CD1c-positive myeloid dendritic cell (primary cell): ENCODE measurements around the gene VAC14.
"Not testable (repeated sequence)": the region's sequence is repeated elsewhere in the genome, so short reads cannot be mapped to it uniquely, and the experiment has no call there.

Experiments used
- DNase-seq: peaks from one replicate; pipeline ENCODE4 v3.0.0-alpha.2; 2016; ENCODE audit errors: extremely low spot score

VAC14 gene

DNA sequence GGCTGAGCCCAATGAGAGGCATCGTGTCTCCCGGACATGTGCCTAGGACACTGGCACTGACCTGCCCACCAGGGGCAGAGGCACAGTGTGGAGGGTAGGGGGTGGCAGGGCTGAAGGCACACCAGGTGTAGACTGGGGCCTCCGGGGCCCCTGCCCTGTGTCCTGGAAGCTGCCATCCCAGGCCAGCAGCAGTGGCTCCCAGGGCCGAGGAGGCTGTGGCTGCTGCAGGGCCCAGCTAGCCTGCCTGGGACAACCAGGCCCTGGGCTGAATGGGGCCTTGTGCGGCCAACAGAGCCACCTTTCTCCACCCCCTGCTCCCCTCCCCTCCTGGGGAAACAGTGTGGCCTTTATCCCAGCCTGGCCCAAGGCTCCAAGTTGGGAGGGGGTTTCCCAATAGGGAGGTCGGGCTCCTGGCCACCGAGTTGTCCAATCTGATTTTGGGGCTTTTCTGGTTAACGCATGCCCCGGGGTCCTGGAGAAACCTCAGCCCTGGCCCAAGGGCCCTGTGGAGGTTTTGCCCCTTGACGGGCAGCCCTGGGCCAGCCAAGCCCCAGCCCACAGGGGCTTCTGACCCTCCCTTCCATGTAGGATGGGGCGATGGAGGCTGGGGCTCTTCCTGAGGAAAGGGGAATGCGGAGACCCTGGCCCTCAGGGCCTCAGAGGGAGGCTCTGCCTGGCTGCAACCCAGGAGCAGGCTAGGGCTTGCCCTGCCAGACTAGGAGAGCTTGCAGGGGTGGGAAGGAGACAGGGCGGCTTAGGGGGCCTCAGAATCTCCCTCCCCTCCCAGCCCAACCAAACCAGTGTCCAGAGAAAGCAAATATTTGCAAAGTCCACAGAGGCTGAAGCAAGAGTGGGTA is 119.3 kb downstream of the VAC14 start:
- DNase-seq = no peak

DNA sequence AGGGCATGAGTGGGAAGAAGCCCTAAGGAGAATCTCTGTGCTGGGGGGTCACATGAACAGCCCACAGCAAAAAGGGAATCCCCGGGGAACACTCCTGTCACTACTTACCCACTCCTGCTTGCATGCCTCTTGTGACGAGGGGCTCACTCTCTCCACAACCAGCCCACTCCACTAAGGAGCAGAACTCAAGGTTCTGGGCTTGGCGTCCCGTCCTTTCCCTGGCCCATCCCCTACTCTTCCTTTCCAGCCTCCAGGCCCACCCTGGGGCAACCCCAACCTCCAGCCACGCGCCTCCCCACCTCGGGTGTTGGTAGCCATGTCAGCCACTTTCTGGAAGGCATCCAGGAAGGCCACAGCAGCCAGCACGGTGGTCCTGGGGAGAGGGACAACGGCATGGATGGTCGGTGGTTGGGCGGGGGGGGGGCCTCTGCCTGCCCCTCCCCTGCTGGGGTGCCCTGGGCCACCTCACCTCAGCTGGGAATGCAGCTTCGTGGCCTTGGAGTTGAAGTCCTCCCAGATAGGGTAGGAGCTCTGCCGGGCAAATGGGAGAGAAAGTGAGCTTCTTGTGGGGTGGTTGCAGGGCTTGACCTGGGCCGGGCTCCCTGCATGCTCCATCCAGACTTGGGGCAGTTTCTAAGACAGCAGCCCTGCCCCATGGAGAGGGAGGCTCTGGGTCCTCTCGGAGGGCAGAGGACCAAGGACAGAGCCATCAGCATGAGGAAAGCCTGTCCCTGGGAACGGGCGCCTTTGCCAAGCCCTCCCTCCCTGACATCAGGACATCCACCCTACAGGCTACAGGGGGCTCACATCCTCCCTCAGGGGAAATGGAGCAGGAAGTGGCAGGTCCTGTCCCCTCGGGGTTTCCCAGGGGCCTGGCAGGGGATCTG is 120.2 kb downstream of the VAC14 start:
- no peak for DNase-seq

DNA sequence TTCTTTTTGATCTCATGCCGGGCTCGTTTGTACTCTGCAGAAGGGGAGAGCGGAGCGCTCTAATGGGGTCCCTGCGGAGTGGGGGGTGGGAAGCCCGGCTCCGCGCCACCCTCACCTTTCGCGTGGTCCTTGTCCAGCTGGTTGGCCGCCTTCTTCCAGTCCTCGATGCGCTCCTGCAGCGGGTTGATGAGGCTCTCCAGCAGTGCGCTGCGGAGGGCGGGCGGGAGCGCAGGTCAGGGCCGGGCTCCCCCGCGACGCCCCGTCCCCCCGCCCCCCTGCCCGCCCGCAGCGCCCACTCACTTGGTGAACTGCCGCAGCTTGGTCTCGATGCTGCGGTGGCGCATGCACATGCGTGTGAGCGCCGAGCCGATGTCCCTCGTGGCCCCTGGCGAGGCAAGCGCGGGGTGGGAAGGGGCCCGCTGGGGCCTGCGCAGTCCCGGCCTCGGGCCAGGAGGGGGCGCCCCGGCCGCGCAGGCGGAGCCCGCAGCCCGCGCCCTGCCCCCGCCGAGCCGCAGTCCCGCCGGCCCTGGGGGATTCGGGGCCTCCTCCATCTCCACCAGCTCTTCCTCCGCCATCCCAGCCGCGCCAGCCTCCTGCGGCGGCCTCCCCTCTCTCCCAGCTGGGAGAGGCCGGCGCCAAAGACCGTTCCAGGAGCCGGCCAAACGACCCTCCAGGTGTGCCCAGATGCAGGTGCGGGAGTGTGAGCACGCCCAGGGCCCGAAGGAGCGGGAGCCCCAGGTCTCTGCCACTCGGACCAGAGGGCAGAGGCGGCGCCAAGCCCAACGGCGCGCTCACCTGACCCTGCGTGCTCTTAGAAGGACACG is 121.1 kb downstream of the VAC14 start:
- no peak for DNase-seq

DNA sequence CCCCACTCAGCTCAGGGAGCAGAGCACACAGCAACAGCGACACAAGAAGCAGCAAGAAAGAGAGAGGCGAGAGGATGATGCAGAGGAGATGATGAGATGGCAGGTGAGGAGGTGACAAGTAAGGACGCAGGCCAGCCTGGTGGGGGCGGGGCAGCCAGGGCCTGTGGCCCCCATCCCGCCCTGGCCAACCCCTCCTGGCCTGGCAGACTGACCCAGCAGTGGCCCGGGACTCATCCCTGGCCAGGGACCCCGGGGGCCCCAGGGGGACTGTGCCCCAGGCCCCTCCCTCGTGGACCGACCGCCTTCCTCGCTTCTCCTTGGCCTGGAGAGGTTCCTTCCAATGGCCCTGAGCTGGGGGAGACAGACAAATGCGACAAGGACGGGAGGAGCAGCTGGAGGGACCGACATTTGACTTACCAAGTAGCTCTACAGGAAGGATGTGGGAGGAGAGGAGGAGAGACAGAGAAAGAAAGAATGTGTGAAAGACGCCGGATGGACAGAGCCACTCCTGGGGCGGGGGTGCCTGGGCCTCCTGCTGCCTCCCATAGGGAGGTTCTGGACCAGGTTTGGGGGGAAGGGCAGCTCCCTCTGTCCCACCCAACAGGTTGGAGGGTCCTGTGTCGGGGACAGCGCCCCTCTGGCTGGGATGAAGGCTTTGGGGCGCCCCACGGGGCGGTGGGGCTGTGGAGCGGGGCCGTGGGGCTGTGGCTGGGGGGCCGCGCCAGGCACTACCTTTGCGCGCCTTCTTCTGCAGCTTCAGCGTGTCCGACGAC is 121.9 kb downstream of the VAC14 start:
- no peak for DNase-seq

DNA sequence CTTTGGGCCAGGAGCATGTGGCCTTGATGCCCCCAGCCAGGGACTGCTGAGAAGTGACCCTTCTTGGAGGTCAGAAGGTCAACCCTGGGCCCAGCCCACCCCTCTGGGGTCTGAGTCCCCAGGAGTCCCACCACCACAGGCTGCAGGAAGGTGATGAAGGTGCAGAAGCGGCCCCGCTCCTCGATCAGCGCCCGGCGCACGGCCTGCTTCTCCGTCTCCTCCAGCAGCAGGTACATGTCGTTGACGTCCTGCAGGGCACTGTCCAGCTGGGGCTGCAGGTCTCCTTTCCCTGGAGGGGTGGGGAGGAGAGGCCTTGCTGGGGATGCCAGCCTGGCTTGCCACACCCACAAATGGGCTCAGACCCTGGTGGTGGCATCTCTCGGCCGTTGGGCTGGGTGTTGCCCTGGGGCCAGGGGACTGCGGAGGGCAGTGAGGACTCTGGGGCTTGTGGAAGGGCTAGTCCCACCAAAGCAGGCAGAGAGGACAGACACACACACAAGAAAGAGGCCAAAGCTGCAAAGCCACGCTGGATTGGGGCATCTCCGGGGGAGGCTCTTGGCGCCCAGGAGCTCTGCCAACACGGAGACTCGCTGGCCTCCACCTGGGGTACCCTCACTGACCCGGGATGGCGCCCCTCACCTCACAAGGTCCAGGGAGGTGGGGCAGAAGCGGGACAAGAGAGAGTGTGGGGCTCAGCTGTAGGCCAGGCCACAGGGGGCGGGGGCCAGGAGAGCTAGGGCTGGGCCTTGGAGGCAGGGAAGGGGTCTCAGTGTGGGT is 122.6 kb downstream of the VAC14 start:
- DNase-seq = no peak

DNA sequence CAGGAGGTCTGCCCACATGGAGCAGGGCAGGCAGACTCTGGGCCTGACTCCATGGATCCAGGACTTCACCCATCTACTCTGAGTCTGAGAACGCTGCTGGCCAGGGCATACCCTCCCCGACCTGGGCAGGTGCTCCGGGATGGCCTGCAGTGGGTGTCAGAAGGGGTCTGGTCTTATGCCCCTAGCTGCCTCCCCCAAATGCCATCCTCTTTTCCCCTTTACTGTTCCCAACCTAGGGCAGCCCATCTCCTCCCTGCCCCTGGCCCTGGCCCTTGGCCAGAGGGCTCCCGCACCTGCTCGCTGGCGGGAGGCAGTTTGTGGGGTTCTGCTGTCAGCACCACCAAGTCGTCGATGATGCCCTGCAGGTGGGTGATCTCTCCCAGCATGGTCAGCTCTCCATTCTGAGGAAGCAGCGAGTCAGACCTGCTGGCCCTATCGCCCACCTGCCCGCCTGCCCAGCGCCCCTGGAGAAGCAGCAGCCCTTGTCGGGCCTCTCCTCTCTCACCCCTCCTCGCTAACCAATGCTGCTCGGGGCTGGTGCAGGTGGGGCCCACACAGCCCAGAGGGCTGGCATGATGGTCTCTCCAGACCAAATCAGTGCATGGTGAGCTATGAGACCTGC is 123.3 kb downstream of the VAC14 start:
- no peak for DNase-seq

DNA sequence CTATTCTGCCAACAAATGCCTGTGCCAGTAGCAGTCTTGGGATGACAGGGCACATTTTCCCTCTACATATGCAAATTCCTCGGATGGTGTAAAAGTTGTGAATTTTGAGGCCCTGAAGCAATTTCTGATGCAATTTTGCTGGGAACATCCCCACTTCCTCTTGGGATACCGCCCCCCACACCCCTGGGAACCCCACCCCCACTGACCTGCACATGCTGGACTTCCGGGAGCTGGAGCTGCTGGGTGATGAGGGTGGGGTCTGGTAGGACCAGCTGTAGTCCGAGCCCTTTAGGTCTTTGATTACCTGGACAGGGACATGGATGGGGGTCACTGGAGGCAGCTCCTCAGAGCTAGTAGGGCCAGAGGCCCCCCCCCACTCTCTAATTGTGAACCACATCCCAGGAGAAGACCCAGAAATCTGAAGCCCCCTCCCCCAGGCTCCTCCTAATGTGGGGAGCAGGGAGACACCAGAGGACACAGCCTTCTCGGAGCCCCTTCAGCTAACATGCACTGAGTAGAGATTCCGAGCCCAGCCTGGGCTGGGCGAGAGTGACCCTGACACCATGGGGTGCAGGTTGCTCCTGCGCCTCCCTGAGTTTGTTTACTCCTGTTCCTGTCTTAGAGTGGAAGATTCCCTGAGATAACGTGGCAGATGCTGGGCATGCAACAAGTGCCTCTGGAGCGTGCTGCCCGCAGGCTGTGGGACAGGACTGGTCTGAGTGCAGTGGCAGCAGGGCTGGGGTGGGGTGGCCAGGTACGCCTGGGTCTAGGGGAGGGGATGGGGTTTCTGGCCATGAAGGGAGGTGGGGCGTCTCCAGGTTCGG is 124.1 kb downstream of the VAC14 start:
- no peak for DNase-seq

DNA sequence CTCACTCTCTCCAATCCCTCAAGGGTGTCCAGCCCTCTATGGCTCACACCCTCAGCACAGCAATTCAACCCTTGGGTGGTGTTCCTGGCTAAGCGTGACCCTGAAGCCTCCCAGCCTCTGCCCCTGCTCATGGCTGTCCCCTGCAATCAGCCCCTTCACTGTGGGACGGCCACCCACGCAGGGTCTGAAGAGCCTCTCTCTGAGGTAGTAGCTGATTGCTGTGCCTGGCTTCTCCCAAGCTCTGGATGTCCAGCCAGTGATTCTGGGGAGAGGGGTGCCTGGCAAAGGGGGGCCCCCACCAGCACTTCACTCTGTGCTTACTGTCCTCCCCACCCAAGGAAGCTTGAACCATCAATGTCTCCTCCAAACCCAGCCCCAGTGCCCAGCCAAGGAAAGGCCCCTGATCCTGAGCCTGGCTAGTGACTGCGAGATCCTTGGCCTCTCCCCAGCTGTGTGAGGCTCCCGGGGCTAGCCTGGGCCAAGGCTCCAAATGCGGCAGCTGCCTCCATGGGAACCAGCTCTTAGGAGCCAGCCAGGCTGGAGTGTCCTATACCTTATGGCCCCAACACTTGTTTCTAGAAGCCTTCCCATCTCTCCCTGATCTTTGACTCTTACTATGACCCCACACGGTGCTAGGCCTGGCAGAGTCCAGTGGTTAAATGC is 125.0 kb downstream of the VAC14 start:
- no peak for DNase-seq

DNA sequence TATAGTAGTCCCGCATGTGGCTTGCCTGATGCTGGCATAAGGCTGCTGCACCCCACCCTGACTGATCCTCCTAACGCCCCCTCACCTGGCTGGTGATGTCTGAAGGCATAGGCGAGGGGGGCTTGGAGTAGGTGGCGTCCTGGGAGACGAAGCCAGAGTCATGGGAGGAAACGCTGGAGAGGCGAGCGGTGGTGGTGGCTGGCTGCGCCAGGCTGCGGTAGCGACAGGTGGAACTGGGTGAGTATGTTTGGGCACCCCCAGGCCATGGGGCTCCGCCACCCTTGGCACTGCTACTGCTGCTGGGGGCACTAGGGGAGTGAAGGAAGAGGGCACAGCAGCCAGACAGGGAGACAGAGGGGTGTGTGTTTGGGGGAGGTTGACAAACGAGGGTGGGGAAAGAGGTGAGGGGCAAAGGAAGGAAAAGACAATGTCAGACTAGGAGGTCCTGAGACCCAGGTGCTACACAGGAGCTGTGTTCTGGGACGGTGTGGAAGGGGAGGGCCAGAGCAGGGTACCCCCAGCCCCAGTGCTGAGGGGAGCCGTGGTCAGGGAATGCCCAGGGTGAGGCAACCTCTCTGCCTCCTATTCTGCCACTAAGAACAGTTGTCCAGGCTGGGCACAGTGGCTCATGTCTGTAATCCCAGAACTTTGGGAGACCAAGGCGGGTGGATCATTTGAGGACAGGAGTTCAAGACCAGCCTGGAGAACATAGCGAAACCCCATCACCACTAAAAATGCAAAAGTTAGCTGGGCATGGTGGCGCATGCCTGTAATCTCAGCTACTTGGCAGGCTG is 126.5 kb downstream of the VAC14 start:
- no peak for DNase-seq

DNA sequence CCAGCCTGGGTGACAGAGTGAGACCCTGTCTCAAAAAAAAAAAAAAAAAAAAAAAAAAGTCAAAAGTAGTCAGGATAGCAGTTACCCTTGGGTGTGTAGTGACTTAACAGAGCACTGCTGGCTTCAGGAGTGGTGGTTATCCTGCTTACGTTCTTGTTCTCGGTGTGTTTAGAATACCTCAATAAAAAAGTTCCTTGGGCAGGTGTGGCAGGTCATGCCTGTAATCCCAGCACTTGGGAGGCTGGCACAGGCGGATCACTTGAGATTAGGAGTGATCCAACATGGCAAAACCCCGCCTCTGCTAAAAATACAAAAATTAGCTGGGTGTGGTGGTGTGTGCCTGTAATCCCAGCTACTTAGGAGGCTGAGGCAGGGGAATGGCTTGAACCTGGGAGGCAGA is 130.0 kb downstream of the VAC14 start:
- DNase-seq = not testable (repeated sequence)

DNA sequence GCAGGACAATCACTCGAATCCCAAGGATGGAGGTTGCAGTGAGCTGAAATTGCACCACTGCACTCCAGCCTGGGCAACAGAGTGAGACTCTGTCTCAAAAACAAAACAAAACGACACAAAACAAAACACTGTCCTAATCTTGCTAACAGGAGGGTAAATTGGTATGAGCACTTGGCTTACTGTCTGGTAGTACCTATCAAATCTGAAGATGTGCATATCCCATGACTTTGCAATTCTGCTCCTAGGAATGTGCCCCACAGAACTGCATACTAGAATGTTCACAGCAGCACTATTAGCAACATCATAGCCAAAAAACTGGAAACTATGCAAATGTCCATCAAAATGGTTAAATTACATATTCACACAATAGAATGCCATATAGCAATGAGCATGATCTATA is 130.8 kb downstream of the VAC14 start:
- no peak for DNase-seq

DNA sequence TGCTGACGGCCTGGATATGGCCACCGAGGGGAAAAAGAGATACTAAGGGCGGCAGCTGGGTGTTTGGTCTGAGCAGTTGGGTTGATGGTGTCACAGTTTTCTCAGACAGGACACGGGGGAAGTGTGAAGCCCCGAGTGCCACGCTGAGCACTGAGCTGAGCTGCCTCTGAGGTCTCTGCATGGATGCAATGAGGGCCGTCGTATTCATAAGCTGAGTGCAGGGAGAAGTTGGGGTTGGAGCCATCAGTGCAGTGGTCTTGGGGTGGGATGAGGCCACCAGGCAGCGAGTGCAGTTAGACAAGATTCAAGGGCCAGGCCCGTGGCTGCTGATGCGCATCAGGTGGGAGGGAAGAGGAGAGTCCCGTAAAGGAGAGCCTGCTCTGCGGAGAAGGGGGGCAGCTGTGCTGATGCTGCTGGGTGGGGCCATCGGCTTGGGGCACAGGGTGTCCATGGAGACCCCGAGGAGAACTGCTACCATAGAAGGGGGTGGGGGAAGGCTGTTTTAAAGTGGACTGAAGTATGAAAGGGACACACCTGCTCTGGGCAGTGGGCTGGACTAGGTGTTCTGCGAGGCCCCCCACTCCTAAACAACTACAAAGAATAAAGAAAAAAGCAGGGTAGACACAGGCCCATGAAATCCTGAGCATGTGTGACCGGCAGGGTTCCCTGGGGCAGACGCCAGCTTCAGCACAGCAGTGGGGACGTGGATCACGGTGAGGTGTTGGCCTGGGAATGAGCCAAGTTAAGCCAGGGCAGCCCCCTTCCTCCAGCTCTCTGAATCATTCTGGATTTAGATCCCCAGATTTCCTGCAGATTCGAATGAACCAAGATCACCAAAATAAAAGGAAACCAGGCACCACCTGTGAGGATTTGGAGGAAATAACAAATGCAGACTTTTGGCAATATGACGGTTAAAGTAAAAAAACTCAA is 134.9 kb downstream of the VAC14 start:
- no peak for DNase-seq

DNA sequence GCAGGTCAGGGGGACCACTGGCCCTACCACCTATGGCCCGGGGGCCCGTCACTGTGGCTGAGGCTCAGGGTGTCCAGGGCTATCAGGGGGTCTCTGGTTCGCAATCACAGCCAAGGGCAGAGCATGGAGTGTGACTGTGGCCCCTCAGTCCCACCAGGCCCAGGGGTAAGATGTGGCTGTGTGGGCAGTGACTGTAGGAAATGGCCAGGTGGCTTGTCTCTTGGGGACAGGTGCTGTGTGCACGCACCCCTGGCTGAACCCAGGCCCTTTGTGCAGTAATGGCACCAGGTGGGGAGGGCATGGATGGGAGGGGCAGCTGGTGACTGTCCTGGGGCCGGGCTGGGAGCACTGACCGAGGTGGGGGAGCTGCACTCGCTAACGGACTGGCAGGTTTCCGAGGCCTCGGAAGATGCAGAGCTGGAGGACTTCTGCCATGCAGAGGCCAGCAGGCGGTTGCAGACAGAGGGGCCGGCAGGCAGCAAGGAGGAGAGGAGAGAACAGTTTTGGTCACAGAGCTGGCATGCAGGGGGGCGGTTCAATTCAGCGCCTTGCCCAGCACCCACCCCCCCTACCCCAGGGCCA is 135.8 kb downstream of the VAC14 start:
- DNase-seq = no peak

DNA sequence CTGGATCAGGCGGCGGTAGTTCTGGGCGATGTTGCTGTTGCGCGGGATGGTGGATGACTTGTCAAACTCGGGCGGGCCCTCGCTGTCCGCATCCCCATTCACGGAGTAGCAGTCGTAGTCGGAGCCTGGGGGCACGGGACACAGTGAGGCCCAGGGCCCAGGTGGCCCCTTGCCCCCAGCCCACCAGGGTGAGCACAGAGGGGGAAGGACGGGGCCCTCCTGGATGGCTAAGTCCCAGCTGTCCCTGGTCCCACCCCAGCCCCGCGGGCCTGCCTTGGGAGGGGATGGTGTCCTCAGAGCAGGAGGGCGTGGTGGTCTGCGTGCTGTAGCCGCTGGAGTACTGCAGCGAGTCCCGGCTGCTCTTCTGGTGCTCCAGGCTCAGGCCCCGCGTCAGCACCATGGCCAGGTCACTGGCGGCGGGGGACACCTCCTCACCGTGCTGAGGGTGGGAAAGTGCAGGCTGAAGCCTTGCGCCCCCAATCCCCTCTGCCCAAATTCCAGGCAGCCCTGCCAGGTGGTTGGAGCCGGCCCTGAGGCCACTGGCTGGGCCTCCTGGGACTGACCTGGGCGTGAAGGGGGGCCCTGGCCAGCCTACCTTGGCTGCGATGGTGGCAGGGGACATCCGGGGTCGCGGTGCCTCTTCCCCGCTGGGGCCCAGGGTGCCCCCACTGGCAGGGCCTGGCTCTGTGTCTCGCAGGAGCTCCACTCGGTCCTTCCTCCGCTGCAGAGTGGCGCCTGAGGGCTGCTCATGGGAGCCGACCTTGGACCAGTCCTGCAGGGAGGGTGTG is 136.4 kb downstream of the VAC14 start:
- no peak for DNase-seq

DNA sequence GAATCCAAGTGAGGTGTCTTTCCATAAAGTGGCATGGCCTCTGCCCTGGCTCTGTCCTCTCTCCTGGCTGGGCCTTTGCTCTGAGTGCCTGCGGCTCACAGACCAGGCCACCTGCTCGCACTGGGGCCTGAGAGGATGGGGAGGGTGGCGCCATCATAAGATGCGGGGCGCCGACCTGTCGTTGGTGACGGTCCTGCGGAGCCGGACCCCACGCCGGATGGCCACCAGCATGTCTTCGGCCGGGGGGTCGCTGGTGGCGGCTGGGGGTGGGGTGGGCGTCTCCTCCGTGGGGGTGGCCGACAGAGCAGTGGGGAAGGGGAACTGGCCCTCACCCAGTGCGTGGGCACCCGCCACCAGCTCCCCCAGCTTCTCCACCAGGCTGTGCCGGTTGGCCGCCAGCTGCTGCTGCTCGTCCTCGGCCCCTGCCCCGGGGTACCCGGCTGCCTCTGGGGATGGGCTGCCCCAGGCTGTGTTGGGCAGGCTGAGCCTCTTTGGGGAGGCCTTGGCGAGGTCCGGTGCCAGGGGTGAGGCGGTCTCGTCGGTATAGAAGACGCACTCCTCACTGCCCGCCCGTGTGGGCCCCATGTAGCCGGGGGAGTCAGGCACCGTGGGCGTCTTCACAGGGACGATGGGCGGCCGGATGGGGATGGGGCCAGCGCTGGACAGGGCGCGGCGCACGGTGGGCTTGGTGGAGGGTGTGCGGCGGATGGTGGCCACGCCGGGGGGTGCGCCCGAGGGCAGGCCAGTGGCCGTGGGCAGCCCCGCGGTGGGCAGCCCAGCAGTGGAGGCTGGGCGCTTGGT is 137.2 kb downstream of the VAC14 start:
- no peak for DNase-seq
